DMS79 (cell line): ENCODE measurements around the gene SPOCK3.
"Not testable (repeated sequence)": the region's sequence is repeated elsewhere in the genome, so short reads cannot be mapped to it uniquely, and the experiment has no call there.

Experiments
- DNase-seq: peaks from one replicate; lab custom pipeline; 2025; lab: John Stamatoyannopoulos, UW

Gene SPOCK3

GRCh38 chr4:166957451-166957850 lies 276.8 kb downstream of the SPOCK3 start:
- DNase-seq = no peak

GRCh38 chr4:166956484-166956883 lies 277.8 kb downstream of the SPOCK3 start:
- DNase-seq = no peak

- no peak for DNase-seq
Measured at GRCh38 chr4:166941629-166942028, 292.7 kb downstream of the SPOCK3 start.

- DNase-seq = no peak
Measured at GRCh38 chr4:166930464-166930863, 303.8 kb downstream of the SPOCK3 start.

- no peak for DNase-seq
Measured at GRCh38 chr4:166924424-166924823, 309.9 kb downstream of the SPOCK3 start.

- DNase-seq = no peak
Measured at GRCh38 chr4:166913926-166914325, 320.4 kb downstream of the SPOCK3 start.

- no peak for DNase-seq
Measured at GRCh38 chr4:166903408-166903807, 330.9 kb downstream of the SPOCK3 start.

- no peak for DNase-seq
Measured at GRCh38 chr4:166902941-166903340, 331.4 kb downstream of the SPOCK3 start.

- no peak for DNase-seq
Measured at GRCh38 chr4:166896254-166896653, 338.0 kb downstream of the SPOCK3 start.

- DNase-seq = no peak
Measured at GRCh38 chr4:166895771-166896170, 338.5 kb downstream of the SPOCK3 start.

- DNase-seq = no peak
Measured at GRCh38 chr4:166887457-166887856, 346.8 kb downstream of the SPOCK3 start.

- no peak for DNase-seq
Measured at GRCh38 chr4:166886718-166887117, 347.6 kb downstream of the SPOCK3 start.

GRCh38 chr4:166882221-166882620 lies 352.1 kb downstream of the SPOCK3 start:
- DNase-seq = no peak

GRCh38 chr4:166875821-166876220 lies 358.5 kb downstream of the SPOCK3 start:
- no peak for DNase-seq

- no peak for DNase-seq
Measured at GRCh38 chr4:166862032-166862431, 372.3 kb downstream of the SPOCK3 start.

GRCh38 chr4:166850398-166850797 lies 383.9 kb downstream of the SPOCK3 start:
- DNase-seq = not testable (repeated sequence)

GRCh38 chr4:166846939-166847338 lies 387.4 kb downstream of the SPOCK3 start:
- no peak for DNase-seq

GRCh38 chr4:166842795-166843261 lies 391.5 kb downstream of the SPOCK3 start:
- DNase-seq = no peak

- DNase-seq = no peak
Measured at GRCh38 chr4:166839615-166840251, 394.6 kb downstream of the SPOCK3 start.

GRCh38 chr4:166838975-166839614 lies 395.2 kb downstream of the SPOCK3 start:
- DNase-seq = no peak

- no peak for DNase-seq
Measured at GRCh38 chr4:166836865-166837264, 397.4 kb downstream of the SPOCK3 start.

GRCh38 chr4:166827629-166828028 lies 406.7 kb downstream of the SPOCK3 start:
- no peak for DNase-seq

- no peak for DNase-seq
Measured at GRCh38 chr4:166827167-166827566, 407.1 kb downstream of the SPOCK3 start.

GRCh38 chr4:166823848-166824247 lies 410.4 kb downstream of the SPOCK3 start:
- no peak for DNase-seq
